K562 (cell line): ENCODE measurements around the gene SIKE1. TPM values are rescaled to one million over a fixed set of nuclear protein-coding genes. Genes with fewer than 3 reads are reported as not detected.

Source experiments
- ATAC-seq: fragments of 200-7000 bp; cut with Tn5 transposase; 3 replicates; pipeline ENCODE4 v1.9.1; 2020; ENCODE audit warnings: moderate library complexity
- BruUV-seq: library from RNA; stranded (reverse); fragments of 400-500 nt; replicated peaks from 2 replicates; lab custom pipeline; 2021; lab: Mats Ljungman, UMichigan
- CTCF ChIA-PET: fragments of 300-600 bp; formaldehyde crosslinking; extraction: SDS; loops from one replicate; lab custom pipeline; 2021; ENCODE audit warnings: low intra/inter-chr PET ratio; lab: Yijun Ruan, JAX
- POLR2A ChIA-PET: fragments of 300-600, 350-650 bp; sonication (Branson Sonifier 250); formaldehyde crosslinking; extraction: SDS; loops from one replicate; lab custom pipeline; 2021; ENCODE audit warnings: antibody characterized with exemption, inconsistent platforms; lab: Yijun Ruan, JAX
- DNase-seq, 4 experiments: peaks; one replicate each; pipeline versions ENCODE4 v3.0.0 to v3.0.0-alpha.2; 2011 to 2018; ENCODE audit warnings: low spot score in 3 of 4, mixed read lengths in 3 of 4; ENCODE audit errors: extremely low read depth in 1 of 4
- FAIRE-seq: peaks from 2 replicates; lab custom pipeline; 2011; peaks lifted over from hg19 to GRCh38; lab: Jason Lieb, UNC
- H2AFZ ChIP-seq: 2 replicates; pipeline ENCODE4 v1.6.0; 2011; ENCODE audit warnings: low read depth, low read length, control low read depth, inconsistent platforms
- H3K27ac ChIP-seq: fragments of 200-600 bp; 3 replicates; pipeline ENCODE4 v1.8.0; 2011; ENCODE audit warnings: low read depth, mild to moderate bottlenecking, control low read depth, inconsistent platforms, low read length, moderate library complexity, mixed read lengths; ENCODE audit errors: extremely low read depth
- H3K27me3 ChIP-seq, 2 experiments: fragments of 300-600 bp in 1 of 2; 2 replicates in 1 of 2; 3 replicates in 1 of 2; pipeline versions ENCODE4 v1.6.0 to v1.8.0; 2011; ENCODE audit warnings: inconsistent platforms in 2 of 2, low read length in 2 of 2, mild to moderate bottlenecking in 1 of 2, mixed read lengths in 1 of 2, moderate library complexity in 1 of 2; ENCODE audit not compliant: control insufficient read depth in 2 of 2, insufficient read depth in 2 of 2
- H3K36me3 ChIP-seq: fragments of 300-600 bp; 3 replicates; pipeline ENCODE4 v1.8.0; 2011; ENCODE audit warnings: mild to moderate bottlenecking, low read length, inconsistent platforms; ENCODE audit not compliant: control insufficient read depth, insufficient read depth
- H3K4me1 ChIP-seq, 2 experiments: fragments of 200-600 bp in 1 of 2; replicated peaks in 1 of 2; 2 replicates in 1 of 2; 3 replicates in 1 of 2; pipeline versions ENCODE4 v1.5.1 to v1.8.0; 2011; ENCODE audit warnings: inconsistent platforms in 2 of 2, low read length in 2 of 2, mild to moderate bottlenecking in 1 of 2, mixed read lengths in 1 of 2, moderate library complexity in 1 of 2; ENCODE audit not compliant: control insufficient read depth in 2 of 2, insufficient read depth in 2 of 2
- H3K4me2 ChIP-seq: 2 replicates; pipeline ENCODE4 v1.6.1; 2011; ENCODE audit warnings: low read length, control low read depth, inconsistent platforms, mixed read lengths; ENCODE audit not compliant: insufficient read depth
- H3K4me3 ChIP-seq: fragments of 200-600 bp; sonication (generic), shearing (Covaris generic); 2 replicates; pipeline ENCODE4 v1.5.1; 2016; ENCODE audit warnings: control low read depth, inconsistent platforms
- H3K79me2 ChIP-seq: fragments of 200-600 bp; 3 replicates; pipeline ENCODE4 v1.8.0; 2011; ENCODE audit warnings: low read length, inconsistent platforms; ENCODE audit not compliant: control insufficient read depth, insufficient read depth
- H3K9ac ChIP-seq, 2 experiments: 2 replicates each; pipeline versions ENCODE4 v1.6.0 to v1.6.1; 2011; ENCODE audit warnings: low read depth in 2 of 2, low read length in 2 of 2, control low read depth in 1 of 2, inconsistent platforms in 1 of 2, mild to moderate bottlenecking in 1 of 2, mixed read lengths in 1 of 2; ENCODE audit not compliant: insufficient read depth in 1 of 2
- H3K9me1 ChIP-seq: one replicate; pipeline ENCODE4 v1.6.0; 2011; ENCODE audit warnings: inconsistent platforms, mild to moderate bottlenecking, low read length, moderate library complexity; ENCODE audit not compliant: control insufficient read depth, insufficient read depth
- H3K9me3 ChIP-seq: replicated peaks from 2 replicates; pipeline ENCODE4 v1.5.1; 2011; ENCODE audit warnings: low read depth, low read length, inconsistent platforms; ENCODE audit not compliant: control insufficient read depth, insufficient read depth
- H4K20me1 ChIP-seq: replicated peaks from 2 replicates; pipeline ENCODE4 v1.6.1; 2011; ENCODE audit warnings: low read length, inconsistent platforms, mixed read lengths; ENCODE audit not compliant: control insufficient read depth, insufficient read depth
- BCL6 ChIP-seq: fragments of 250-450 bp; sonication (Bioruptor Pico); IDR thresholded peaks from 2 replicates; pipeline ENCODE4 v1.4.0; 2020
- BRD4 ChIP-seq: fragments of 200-600 bp; sonication (generic); IDR thresholded peaks from 2 replicates; pipeline ENCODE4 v1.6.1; 2017; ENCODE audit warnings: inconsistent platforms
- CEBPB ChIP-seq: fragments of 450-650 bp; IDR thresholded peaks from 2 replicates; pipeline ENCODE4 v1.6.1; 2016; ENCODE audit warnings: missing genetic modification characterization, missing compliant biosample characterization
- EWSR1 ChIP-seq: fragments of 450-650 bp; IDR thresholded peaks from 2 replicates; pipeline ENCODE4 v1.6.1; 2018; ENCODE audit warnings: borderline replicate concordance, mild to moderate bottlenecking, low read depth, moderate library complexity; ENCODE audit not compliant: partially characterized antibody
- FOSL1 ChIP-seq: fragments of 200-800 bp; sonication (Bioruptor generic); conservative IDR thresholded peaks from 2 replicates; pipeline ENCODE4 v1.6.1; 2016; ENCODE audit warnings: missing genetic modification characterization, missing compliant biosample characterization
- JUN ChIP-seq, 2 experiments: sonication (generic) in 1 of 2; formaldehyde crosslinking in 1 of 2; IDR thresholded peaks; 2 replicates each; pipeline versions ENCODE4 v1.6.1 to v1.8.0; 2012 to 2022; ENCODE audit warnings: borderline replicate concordance in 2 of 2, mild to moderate bottlenecking in 2 of 2, improper control_type of control experiment in 1 of 2, low read depth in 1 of 2, low read length in 1 of 2, missing genetic modification reagents in 1 of 2
- MCM3 ChIP-seq: fragments of 450-650 bp; IDR thresholded peaks from 2 replicates; pipeline ENCODE4 v1.6.1; 2016
- MECOM ChIP-seq: fragments of 250-450 bp; sonication (Bioruptor Pico); IDR thresholded peaks from 2 replicates; pipeline ENCODE4 v1.8.0; 2022; ENCODE audit warnings: inconsistent platforms
- NR2F6 ChIP-seq: fragments of 450-650 bp; formaldehyde crosslinking; IDR thresholded peaks from 2 replicates; pipeline ENCODE4 v1.4.0; 2020; ENCODE audit warnings: mild to moderate bottlenecking
- NRF1 ChIP-seq, 2 experiments: fragments of 450-650 bp; IDR thresholded peaks in 1 of 2; conservative IDR thresholded peaks in 1 of 2; 2 replicates each; pipeline ENCODE4 v1.6.1; 2014; ENCODE audit warnings: mild to moderate bottlenecking in 2 of 2
- YBX1 ChIP-seq: fragments of 450-650 bp; IDR thresholded peaks from 2 replicates; pipeline ENCODE4 v1.7.1; 2016; ENCODE audit warnings: mild to moderate bottlenecking
- ZKSCAN1 ChIP-seq: fragments of 150-350 bp; IDR thresholded peaks from 2 replicates; pipeline ENCODE4 v1.6.1; 2016; ENCODE audit warnings: low read depth, low read length
- ZNF41 ChIP-seq: fragments of 250-450 bp; sonication (Bioruptor Pico); conservative IDR thresholded peaks from 2 replicates; pipeline ENCODE4 v1.4.0; 2020; ENCODE audit warnings: mild to moderate bottlenecking
- WGBS: fragments of 100-300 bp; shearing (Covaris generic); methylation state at CpG from one replicate; pipeline ENCODE4 v1.1.6; 2016; ENCODE audit warnings: low coverage, mixed read lengths; ENCODE audit not compliant: insufficient coverage; ENCODE audit errors: missing lambda C conversion rate; 5-methylcytosine and 5-hydroxymethylcytosine counted together
- in situ Hi-C: fragments of 300-500 bp; cut with MboI; formaldehyde crosslinking; loops from 4 replicates; pipeline ENCODE4 v1.15.0; 2018; ENCODE audit warnings: inconsistent platforms, mixed read lengths
- intact Hi-C: fragments of 100-400 bp; cut with micrococcal nuclease; formaldehyde crosslinking; loops from 2 replicates; pipeline ENCODE4 v1.14.2; 2022
- polyA plus RNA-seq, 8 experiments: library from polyadenylated mRNA; depleted of rRNA in 4 of 8; stranded (reverse) in 5 of 8; unstranded in 3 of 8; fragments of >200 nt; fragmentation: Nextera tagmentation in 2 of 8; fragmentation: Illumina TruSeq in 1 of 8; extraction: Ambion mirVana in 2 of 8; extraction: Trizol in 1 of 8; gene quantifications; 2 replicates each; pipeline versions ENCODE4 v1.2.1 to v1.2.3, GENCODE V29; 2011 to 2014; ENCODE audit warnings: inconsistent platforms in 1 of 8, missing spikeins in 1 of 8
- total RNA-seq, 7 experiments: library from RNA; depleted of rRNA in 6 of 7; stranded (reverse); fragments of >200 nt in 6 of 7; fragmentation: Illumina TruSeq in 2 of 7; extraction: Trizol in 2 of 7; gene quantifications; 2 replicates each; pipeline versions ENCODE4 v1.2.1 to v1.2.3, GENCODE V29; 2011 to 2021; ENCODE audit warnings: low replicate concordance in 1 of 7
- TF ChIP-seq, protein P1 (sequence below): fragments of 450-650 bp; formaldehyde crosslinking; IDR thresholded peaks from 2 replicates; pipeline ENCODE4 v1.4.0; 2022; ENCODE audit warnings: missing genetic modification characterization
- TF ChIP-seq, protein P2 (sequence below): fragments of 200-800 bp; sonication (Bioruptor generic); IDR thresholded peaks from 2 replicates; pipeline ENCODE4 v1.6.1; 2017; ENCODE audit warnings: missing genetic modification characterization, missing compliant biosample characterization
- TF ChIP-seq, protein P3 (sequence below): sonication (generic); formaldehyde crosslinking; IDR thresholded peaks from 2 replicates; pipeline ENCODE4 v1.8.0; 2022; ENCODE audit warnings: mild to moderate bottlenecking, missing genetic modification reagents

SIKE1 gene
- total and polyA plus RNA-seq, 9 of the 15 experiments (the other 6 are each of a cell fraction or from before 2014, with no cell fraction given): 21.8 to 144 (median 76.3) TPM

DNA sequence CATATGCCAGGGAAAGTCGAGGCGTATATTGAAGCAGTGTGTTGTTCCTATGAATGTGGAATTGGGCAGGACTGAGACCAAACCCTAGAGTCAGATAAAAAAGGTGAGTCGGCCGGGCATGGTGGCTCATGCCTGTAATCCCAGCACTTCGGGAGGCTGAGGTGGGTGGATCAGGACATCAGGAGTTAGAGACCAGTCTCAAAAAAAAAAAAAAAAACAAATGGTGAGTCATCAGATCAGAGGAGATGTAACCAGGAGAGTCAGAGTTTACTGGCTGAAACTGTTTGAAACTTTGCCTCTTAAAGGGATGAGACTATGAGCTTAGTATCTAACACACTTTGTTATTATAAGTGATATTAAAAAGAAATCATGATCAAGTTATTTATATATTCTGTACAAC, 47.8 kb upstream of the SIKE1 start:
- intact Hi-C loops (no loop called here), in situ Hi-C loops (no loop called here)
- no peaks in the 10 kb centered on the region for H3K27me3 ChIP-seq
- ChIA-PET CTCF (no interaction called here), POLR2A (interaction anchor here (0.6 to 0.9 kb wide), 2 partner anchors 12 to 47 kb away, joined by 4 read pairs; no protein-coding TSS in a partner anchor)
- DNase-seq: peak in 1 of 4 experiments; percentile 7
- H3K9me3 ChIP-seq: no peaks in the 10 kb centered on the region
- BruUV-seq: no TSS peak
- no peaks in the 10 kb centered on the region for H3K79me2 ChIP-seq
- no peak overlapping the region for H3K4me3 ChIP-seq
- H2AFZ ChIP-seq: no peak overlapping the region
- no peaks in the 10 kb centered on the region for H3K36me3 ChIP-seq
- no peak overlapping the region for H3K27ac ChIP-seq
- no peak overlapping the region for H3K4me2 ChIP-seq
- H4K20me1 ChIP-seq: no peaks in the 10 kb centered on the region
- H3K4me1 ChIP-seq: no peaks in the 10 kb centered on the region
- 1% methylated on average over 5 of the region's 5 CpGs for WGBS
- H3K9me1 ChIP-seq: no peaks in the 10 kb centered on the region
- ATAC-seq: no peak
- FAIRE-seq: no peak
- no peak overlapping the region for H3K9ac ChIP-seq
- TF ChIP-seq EWSR1 (no peak), BCL6 (CRISPR knock-in tag) (no peak), BRD4 (no peak), FOSL1 (tag) (peak; percentile 58), NR2F6 (no peak), JUN (IDR thresholded peaks at IDR 0.05; ENCODE audit: borderline replicate concordance, low read depth, low read length) (peak; percentile 25; the same call in 1 of the 2 replicates), JUN (CRISPR knock-in tag; IDR thresholded peaks at IDR 0.05; ENCODE audit: borderline replicate concordance) (no peak), ZKSCAN1 (no peak), YBX1 (no peak), NRF1 (conservative IDR thresholded peaks at IDR 0.05 in 1 of 2, IDR thresholded peaks at IDR 0.05 in 1 of 2) (no peak), MECOM (CRISPR knock-in tag) (no peak), CEBPB (tag) (no peak), MCM3 (no peak), ZNF41 (CRISPR knock-in tag) (no peak)
- TF ChIP-seq, protein P1, sequence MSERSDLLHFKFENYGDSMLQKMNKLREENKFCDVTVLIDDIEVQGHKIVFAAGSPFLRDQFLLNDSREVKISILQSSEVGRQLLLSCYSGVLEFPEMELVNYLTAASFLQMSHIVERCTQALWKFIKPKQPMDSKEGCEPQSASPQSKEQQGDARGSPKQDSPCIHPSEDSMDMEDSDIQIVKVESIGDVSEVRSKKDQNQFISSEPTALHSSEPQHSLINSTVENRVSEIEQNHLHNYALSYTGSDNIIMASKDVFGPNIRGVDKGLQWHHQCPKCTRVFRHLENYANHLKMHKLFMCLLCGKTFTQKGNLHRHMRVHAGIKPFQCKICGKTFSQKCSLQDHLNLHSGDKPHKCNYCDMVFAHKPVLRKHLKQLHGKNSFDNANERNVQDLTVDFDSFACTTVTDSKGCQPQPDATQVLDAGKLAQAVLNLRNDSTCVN (CRISPR knock-in tag): no peak
- TF ChIP-seq, protein P2, sequence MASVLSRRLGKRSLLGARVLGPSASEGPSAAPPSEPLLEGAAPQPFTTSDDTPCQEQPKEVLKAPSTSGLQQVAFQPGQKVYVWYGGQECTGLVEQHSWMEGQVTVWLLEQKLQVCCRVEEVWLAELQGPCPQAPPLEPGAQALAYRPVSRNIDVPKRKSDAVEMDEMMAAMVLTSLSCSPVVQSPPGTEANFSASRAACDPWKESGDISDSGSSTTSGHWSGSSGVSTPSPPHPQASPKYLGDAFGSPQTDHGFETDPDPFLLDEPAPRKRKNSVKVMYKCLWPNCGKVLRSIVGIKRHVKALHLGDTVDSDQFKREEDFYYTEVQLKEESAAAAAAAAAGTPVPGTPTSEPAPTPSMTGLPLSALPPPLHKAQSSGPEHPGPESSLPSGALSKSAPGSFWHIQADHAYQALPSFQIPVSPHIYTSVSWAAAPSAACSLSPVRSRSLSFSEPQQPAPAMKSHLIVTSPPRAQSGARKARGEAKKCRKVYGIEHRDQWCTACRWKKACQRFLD (CRISPR knock-in tag): no peak
- TF ChIP-seq, protein P3, sequence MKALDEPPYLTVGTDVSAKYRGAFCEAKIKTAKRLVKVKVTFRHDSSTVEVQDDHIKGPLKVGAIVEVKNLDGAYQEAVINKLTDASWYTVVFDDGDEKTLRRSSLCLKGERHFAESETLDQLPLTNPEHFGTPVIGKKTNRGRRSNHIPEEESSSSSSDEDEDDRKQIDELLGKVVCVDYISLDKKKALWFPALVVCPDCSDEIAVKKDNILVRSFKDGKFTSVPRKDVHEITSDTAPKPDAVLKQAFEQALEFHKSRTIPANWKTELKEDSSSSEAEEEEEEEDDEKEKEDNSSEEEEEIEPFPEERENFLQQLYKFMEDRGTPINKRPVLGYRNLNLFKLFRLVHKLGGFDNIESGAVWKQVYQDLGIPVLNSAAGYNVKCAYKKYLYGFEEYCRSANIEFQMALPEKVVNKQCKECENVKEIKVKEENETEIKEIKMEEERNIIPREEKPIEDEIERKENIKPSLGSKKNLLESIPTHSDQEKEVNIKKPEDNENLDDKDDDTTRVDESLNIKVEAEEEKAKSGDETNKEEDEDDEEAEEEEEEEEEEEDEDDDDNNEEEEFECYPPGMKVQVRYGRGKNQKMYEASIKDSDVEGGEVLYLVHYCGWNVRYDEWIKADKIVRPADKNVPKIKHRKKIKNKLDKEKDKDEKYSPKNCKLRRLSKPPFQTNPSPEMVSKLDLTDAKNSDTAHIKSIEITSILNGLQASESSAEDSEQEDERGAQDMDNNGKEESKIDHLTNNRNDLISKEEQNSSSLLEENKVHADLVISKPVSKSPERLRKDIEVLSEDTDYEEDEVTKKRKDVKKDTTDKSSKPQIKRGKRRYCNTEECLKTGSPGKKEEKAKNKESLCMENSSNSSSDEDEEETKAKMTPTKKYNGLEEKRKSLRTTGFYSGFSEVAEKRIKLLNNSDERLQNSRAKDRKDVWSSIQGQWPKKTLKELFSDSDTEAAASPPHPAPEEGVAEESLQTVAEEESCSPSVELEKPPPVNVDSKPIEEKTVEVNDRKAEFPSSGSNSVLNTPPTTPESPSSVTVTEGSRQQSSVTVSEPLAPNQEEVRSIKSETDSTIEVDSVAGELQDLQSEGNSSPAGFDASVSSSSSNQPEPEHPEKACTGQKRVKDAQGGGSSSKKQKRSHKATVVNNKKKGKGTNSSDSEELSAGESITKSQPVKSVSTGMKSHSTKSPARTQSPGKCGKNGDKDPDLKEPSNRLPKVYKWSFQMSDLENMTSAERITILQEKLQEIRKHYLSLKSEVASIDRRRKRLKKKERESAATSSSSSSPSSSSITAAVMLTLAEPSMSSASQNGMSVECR (CRISPR knock-in tag): no peak
